GM19035 (cell line): ENCODE results near the gene FREY1.

Experiments
- ATAC-seq: cut with Tn5 transposase; IDR thresholded peaks from one replicate; pipeline ENCODE4 v1.9.1; 2021; ENCODE audit not compliant: unreplicated experiment

The FREY1 gene

DNA sequence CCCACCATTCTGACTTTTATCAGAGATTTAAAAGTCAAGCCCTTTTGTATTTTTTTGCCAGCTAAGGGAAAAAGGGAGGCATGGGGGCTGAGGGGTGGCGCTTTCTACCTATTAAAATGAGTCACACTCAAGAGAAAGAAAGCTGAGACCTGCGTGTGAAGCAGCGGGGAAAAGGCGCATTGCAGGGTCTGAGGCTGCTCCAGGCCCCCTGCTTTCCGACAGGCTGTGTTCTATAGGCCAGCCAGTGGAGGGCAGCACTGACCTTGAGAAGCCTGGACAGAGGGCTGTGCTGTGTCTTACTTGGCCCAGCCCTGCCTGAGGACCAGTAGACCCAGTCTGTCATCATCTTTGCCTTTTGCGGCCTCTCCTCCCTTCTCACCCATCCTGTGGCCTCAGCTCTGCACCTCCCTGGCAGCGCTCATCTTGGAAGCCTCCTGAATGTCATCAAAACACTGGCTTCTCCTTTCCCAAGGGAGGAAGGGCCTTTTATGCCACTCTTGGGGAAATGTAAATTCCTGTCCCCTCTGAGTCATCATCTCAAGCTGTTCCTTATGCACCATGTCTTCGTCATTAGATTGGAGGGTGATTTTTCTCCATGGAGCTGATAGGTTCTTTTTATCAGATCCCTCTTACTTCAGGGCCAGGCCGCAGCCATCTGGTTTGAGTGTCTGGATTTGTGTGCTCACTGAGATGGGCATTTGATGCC lies 34.3 kb downstream of the FREY1 start:
- no peak for ATAC-seq

DNA sequence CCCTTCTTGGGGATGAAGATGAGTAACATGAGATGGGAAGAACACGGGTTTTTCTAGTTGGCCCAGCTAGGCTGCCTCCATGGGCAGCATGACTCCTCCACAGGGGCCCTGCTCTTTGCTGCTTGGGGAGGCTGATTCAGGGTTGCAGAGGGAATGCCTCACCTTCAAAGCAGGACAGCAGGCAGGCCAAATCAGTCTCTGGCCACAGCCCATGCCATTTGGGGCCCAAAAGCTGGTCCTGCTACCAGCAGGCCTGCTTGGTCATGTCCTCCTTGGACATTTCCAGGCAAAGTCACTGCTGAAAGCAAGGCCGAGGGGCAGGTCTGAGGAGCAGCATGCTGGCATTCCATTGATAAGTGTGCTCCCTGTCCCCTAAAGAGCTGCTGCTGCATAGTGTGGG lies 35.4 kb downstream of the FREY1 start:
- no peak for ATAC-seq

DNA sequence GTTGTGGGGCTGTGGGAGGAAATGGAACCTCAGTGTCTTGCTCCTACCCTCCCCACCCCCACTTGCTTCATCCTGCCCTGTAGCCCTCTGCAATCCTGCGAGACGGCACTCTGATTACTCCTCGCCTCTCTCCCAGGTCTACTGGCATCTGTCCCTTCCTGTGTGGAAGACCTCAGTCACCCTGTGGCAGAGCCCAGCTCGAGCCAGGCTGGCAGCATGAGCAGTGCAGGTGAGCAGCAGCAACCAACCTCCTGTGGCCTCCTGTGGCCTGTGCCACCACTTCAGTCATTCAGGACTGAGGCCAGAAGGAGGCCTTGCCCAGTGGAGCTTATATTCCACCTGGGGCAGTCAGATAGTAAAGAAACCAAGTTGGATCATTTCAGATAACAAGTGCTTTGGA lies 36.4 kb downstream of the FREY1 start:
- no peak for ATAC-seq

DNA sequence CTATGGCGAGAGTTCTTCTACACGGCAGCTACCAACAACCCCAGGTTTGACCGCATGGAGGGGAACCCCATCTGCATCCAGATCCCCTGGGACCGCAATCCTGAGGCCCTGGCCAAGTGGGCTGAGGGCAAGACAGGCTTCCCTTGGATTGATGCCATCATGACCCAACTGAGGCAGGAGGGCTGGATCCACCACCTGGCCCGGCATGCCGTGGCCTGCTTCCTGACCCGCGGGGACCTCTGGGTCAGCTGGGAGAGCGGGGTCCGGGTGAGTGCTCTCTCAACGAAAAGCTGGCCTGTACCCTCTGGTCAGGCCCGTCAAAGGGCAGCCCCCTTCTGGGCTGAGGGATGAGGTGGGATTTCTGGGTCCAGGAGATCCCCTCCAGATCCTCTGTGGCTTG lies 37.5 kb downstream of the FREY1 start:
- ATAC-seq = no peak

DNA sequence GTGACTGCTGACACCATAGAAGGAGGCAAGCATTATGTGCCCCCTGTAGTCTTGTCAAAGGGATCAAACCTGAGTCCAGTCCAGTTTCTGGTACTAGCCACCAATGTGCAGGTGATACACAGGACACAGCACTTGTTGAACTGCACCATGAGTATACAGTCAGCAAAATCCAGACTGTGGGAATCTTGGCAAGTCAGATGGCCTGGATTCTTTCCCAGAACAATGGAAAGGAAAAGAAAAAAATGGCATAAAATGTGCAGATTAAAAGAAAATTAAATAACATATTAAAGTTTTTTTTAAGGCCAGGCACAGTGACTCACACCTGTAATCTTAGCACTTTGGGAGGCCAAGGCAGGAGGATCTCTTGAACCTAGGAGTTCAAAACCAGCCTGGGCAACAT lies 43.0 kb downstream of the FREY1 start:
- ATAC-seq = no peak

DNA sequence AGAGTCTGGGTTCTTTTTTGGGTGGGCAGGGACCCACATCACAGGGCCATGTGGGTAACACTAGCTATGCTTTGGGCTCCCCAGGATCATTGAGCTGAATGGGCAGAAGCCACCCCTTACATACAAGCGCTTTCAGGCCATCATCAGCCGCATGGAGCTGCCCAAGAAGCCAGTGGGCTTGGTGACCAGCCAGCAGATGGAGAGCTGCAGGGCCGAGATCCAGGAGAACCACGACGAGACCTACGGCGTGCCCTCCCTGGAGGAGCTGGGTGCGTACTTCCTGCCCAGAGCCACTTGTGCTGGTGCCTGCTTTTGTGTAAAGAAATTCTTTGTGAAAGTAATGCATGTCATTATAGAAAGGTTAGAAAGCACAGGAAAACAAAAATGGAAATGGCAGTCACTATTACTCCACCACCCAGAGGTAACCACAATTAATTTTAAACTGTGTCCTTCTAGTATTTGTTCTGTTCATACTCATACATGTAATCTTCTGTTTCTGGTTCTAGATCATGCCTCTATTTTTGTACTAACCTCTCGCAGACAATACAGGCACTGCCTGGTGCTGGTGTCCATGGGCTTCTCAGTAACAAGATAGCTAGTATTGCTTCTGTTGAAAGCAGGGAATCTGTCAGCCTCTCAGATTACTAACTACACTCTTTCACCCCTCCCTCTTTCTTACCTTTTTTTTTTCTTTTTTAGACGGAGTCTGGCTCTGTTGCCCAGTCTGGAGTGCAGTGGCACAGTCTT lies 46.1 kb downstream of the FREY1 start:
- no peak for ATAC-seq

DNA sequence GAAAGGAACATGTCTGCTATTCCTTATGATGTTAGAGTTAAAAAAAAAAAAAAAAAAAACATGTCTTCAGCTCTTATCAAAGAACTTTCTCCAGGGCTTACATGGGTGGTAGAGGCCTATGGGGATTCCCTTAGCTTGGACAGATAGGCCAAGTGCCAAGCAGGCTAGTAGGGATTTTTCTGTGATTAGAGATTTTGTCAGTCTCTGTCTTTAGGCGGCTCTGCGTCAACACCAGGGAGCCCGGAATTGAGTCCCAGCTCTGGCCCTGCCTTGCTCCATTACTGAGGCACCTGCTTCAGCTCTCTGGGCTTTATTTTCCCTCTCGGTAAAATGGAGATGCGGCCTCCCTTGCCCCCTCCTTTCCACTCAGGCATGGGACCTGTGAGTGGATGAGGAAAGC lies 46.7 kb downstream of the FREY1 start:
- no peak for ATAC-seq

DNA sequence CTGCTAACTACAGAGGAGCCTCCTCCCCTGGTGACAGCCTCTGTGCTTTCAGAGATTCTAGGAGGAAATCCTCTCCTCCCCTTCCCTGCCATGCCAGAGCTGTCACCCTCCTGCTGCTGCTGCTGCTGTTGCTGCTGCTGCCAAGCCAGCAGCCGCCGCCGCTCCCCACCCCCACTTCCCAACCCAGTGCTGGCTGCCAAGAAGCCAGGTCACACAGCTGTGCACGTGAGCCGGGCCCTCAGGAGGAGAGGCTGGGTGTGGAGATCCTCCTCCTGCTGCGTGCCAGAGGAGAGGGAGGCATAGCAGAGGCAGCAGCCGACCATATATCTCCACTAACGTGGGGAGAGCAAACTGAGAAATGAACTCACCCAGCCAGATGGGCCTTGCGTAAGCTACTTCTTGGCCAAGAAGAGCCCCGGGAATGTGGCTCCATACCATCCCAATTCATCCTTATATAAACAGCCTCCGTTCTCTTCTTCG lies 47.4 kb downstream of the FREY1 start:
- no peak for ATAC-seq

DNA sequence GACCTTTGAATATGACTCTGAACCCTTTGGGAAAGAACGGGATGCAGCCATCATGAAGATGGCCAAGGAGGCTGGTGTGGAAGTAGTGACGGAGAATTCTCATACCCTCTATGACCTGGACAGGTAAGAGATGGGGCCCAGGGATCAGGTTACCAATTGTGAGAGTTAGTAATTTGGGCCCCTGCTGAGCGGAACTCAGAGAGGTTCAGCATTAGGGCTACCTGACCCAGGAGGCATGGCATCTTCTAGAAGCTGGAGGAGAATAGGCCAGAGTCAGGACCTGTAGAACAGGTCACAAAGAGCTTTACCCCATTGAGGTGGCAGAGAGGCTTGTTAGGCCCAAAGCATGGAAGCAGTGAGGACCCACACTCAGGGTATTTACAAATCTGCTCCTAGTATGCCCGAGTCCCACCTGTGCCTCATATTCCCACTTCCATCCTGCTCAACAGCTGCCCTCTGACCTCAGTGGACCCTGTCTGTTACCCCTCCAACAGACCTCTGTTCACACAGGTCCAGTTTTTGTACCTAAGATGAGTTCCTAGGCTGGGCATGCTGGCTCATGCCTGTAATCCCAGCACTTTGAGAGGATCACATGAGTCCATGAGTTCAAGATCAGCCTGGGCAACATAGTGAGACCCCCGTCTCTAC lies 48.2 kb downstream of the FREY1 start:
- no peak for ATAC-seq

DNA sequence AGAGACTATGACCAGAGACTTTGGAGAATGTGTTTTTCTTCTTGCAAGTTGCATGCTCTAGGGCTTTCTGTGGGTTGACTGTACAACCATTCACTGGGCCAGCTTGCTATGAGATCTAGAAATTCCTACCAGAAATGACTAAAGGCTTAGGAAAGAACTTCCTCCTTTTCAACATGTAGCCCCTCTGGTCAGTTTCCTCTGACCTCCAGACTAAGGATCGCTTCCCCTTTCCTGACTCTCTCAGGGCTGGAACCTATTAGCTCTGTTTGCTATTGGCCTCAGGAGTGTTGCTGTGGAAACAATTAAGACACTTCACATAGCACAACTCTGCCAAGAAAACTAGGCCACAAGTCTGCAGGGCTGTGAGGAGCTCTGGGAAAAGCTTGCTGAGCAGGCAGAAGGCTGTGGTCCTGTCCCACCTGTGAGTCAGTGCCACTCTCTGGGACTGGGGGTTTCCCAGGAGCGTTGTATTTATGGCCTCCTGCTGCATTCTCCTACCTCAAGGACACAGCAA lies 49.1 kb downstream of the FREY1 start:
- ATAC-seq = no peak
